Effector CD4-positive, alpha-beta T cell (primary cell): ENCODE results near the gene C1orf52.

Experiments used
- DNase-seq: peaks from one replicate; pipeline ENCODE4 v3.0.0-alpha.2; 2020
- total RNA-seq: gene quantifications from one replicate; lab custom pipeline; 2026; lab: John Stamatoyannopoulos, UW

Gene C1orf52
- total RNA-seq = 51.2 reads per million, percentile 69 among the genes with 10 or more reads in this experiment

DNA sequence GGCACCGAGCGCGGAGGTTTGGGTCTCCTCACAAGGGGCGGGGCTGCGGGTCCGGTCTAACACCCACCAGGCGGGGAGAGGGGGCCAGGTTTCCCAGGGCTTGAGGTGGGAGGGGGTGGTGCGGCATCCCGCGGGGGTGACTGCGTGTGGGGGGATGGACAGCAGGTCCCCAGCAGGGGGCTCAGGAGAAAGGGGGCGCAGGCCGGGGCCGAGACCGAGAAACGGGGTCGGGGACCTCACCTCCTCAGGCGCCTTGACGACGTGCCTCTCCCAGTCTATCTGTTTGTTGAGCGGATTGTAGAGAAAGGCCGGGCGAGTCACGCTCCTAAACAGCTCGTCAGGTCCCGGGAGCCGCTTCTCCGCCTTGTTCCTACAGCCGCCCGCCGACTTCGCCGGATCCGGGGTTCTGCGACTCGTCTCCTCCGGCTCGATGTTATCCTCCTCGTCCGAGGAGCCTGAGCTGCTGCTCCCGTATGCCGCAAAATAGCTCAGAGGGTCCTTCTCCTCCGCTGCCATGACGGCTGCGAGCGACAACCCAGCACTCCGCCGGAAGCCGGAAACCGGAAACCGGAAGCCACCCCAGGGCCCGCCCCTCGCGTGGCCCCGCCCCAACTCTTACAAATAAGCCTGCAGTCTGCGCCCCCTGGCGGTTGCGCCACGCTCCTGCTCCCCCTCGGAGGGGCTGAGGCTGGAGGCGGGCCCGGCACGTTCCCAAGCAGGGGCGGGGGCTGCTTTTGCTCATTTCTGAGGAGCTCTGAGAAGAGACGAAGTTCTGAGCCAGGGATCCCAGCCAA is at the start of gene C1orf52:
Gene C1orf52, minus strand, starts transcription at position 545 of the 794 bp plus-strand sequence. Its CDS starts 29 bp downstream, at position 516.
- peak; percentile 96 for DNase-seq

- no peak for DNase-seq
Observed at GRCh38 chr1:85308833-85309350, 49.4 kb upstream of the C1orf52 start.

DNA sequence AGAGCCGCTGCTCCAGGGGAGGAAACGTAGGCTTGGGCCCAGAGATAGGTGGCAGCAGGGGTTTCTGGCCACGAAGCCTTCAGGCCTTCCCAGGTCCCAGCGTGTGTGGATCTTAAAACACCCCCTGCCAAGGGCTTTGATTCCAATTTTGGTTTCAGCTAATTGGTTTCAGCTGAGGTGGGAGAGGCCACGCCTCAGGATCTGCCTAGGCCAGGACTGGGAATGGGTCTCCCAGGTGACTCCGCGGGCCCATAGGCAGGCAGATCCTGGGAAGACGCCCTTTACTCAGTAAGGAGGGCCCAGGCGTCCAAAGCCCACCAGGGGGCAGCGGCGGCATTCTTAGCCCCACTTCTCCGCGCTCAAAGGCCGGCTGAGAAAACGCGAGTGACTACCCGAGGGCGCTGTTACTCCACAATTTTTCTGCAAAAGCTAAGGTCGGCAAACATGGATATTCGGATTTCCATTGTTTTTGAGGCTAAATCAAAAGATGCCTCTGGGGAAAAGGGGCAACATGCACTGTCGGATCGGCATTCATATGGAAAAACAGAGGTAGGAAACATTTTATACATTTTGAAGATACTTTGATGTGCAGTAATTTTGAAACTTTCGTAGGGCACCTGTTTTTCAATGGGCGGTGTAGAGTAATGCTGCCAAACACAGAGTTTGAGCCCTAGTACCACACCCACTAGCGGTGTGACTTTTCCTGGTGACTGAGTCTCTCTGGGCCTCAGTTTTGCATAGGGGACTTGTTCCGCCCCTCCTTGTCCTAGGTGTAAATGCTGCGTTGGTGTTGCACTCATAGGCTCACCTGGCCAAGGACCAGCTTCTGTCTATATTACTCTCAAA is 48.7 kb upstream of the C1orf52 start:
- peak; percentile 37 for DNase-seq

GRCh38 chr1:85306236-85306635 is 46.8 kb upstream of the C1orf52 start:
- no peak for DNase-seq

DNA sequence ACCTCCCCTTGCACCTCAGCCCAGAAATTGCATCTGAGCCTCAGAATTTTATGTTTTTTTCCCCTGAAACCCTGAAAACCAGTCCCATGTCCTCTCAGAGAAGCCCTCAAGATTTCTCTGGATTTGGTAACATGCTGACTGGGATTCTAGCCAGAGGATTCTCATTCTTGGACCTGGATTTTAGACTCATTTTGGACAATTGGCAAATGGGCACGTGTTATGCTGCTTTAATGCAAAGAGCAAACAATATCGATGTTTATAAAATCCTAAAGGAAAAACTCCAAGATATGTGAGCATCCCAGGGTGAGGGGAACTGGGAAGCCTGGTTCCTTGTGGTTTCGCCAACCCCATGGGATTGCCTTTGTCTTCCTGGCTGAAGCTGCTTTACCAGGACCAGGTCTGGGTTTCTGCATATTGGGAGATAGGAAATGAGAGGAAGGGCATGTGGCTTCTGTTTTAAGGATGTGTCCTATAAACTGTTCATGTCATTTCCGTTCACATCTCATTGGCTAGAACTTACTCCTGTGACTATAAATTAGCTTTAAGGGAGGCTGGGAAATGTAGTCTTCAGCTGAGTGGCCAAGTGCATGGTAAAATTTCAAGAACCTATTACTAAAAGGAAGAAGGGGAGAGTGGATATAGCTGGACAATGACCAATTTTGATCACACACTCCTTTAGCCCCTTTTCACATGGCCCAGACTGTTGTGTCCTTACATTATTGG is 44.1 kb upstream of the C1orf52 start:
- no peak for DNase-seq

GRCh38 chr1:85300140-85300539 is 40.7 kb upstream of the C1orf52 start:
- no peak for DNase-seq

DNA sequence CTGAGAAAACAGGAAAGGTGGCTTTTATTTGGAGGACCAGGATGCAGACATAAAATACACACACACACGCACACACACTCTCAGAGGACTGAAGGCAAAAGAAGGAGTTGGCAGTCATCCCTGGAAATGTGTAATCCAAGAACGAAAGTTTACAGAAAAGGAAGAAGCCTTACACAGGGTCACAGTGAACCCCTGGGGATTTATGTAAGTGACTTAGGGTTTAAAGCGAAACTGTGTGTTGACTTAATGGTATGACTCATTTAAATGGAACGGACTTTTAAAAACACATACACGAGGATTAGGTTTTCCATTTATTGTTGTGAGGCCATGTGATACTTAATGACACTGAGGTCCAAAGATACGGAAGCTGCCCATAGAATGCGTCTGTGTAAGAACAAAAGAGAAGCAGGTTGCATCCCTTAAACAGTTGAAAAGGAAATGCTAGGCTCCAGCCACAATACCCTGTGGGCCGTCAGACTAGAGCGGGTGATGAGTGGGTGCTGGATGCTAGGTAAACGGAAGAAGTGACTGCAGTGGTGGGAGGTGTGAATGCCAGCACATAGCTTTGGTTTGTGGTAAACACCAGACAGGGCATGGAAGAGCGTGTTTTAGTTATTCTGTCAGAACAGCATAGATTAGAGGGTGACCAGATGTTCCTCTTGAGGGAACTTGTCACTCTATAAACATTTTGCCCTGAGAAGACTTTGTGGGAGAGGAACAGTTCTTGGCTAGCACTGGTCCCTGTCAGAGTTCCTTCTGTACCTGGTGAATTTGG is 38.6 kb upstream of the C1orf52 start:
- peak; percentile 35 for DNase-seq

DNA sequence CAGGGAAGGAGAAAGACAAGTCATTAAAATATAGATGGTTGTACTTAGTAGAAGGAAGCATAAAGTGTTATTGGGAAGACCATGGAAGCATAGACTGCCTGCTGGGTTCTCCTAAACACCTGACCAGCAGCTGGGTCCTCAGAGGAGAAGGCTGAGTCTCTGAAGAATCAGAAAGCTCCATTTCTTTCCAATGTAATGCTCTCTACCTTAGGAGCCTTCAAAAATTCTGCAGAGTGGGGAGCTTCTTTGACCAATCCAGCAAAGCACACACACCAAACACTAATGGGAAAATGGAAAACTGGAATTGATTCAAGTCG is 38.0 kb upstream of the C1orf52 start:
- DNase-seq = no peak

DNA sequence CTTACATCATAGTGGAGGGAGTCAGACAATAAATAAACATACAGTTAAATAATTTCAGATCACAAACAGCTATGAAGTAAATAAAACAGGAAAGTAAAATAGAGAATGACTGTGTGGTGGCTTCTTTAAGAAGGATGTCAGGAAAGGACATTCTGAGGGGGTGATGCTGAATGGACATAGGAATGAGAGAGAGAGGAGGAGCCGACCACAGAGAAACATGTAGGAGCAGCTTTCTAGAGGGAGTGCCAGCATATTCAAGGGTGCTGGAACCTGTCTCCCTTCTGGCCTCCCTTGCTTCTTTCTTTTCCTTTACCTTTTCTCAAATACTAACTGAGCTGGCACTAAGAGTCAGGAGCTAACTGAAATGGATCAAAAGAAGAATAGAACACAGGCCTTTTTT is 37.5 kb upstream of the C1orf52 start:
- DNase-seq = no peak

DNA sequence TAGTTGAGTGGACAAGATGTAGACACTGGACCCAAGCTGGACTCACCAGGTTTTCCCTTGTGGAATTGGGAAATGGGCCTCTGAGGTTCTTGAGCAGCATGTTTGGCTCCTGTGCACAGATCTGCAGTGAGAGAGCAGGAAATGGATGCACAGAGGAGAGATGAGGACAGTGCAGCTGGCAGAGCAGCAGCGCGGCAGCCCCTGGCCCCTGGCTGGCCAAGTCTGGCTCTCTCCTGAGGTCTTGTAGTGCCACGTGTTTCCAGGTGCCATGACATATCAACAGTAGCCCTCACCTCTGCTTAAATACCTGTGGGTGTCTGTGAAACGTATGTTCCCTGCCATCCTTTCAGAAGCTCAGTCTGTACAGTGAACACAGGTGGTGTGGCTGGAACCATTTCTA is 36.2 kb upstream of the C1orf52 start:
- no peak for DNase-seq

- no peak for DNase-seq
Observed at GRCh38 chr1:85295006-85295431, 35.6 kb upstream of the C1orf52 start.

- DNase-seq = no peak
Observed at GRCh38 chr1:85290826-85291225, 31.4 kb upstream of the C1orf52 start.

GRCh38 chr1:85289848-85290335 is 30.4 kb upstream of the C1orf52 start:
- DNase-seq = no peak

GRCh38 chr1:85289207-85289847 is 29.9 kb upstream of the C1orf52 start:
- no peak for DNase-seq

DNA sequence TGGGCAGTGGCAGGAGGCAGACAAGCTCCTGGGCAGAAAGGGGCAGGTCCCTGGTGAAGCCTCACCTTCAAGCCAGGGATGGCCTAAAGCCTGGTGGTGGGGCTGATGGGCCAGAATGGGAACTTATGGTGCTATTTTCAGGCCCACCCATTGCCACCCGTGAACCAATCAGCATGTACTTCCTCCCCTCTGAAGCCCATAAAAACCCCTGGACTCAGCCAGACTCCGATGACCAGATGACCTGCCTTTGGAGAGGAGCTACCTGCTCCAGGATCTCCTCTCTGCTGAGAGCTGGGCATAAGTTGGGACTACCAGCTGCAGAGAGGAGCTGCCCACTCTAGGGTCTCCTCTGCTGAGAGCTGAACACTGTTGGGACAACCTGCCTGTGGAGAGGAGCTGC is 24.7 kb upstream of the C1orf52 start:
- DNase-seq = no peak

GRCh38 chr1:85283475-85284199 is 24.2 kb upstream of the C1orf52 start:
- DNase-seq = no peak

GRCh38 chr1:85282424-85282823 is 23.0 kb upstream of the C1orf52 start:
- DNase-seq = no peak

DNA sequence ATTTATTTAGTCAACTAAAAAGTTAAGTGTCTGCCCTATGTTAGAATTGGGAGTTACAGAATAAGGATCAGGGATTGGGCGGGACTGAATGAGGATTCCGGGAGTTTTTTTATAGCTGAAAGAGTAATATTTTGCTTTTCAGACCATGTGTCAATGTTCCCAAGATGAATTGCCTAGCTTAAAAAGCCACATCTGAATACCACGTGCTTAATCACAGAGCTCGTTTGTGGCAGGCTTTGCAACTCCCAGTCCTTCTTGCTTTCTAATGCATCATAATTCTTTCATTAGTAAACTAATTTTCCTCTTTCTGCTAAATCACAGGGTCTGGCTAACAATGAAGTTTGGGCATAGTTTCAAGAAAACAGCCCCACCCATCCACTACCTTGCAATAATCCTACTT is 21.2 kb upstream of the C1orf52 start:
- no peak for DNase-seq

DNA sequence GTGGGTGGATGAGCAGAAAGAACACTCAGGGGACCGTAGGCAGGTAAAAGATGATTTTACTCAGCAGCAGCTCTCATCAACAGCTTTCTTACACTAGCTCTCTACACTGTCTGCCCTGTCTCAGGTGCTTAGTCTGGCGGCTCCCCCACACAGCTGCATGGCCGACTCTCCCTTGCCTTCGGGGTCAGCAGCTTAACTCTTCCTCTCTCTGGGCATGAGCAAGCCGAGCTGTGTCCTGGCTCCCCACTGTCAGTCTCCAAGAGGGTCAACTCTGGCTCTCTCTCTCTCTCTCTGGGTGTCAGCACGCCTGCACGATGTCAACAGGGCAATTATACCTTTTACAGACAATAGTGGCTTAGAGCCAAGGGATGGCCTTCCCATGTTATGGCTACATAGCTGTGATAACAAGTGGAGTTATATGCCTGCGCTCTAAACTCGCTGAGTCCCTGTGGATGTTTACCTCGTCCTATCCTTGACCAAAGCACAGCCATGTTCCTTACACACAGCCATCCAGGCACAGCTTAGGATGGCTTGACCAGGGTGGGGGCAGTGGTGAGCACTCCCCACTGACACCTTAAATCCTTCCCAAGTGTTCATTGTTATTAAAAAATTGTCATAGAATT is 20.1 kb upstream of the C1orf52 start:
- no peak for DNase-seq

- no peak for DNase-seq
Observed at GRCh38 chr1:85278853-85279314, 19.4 kb upstream of the C1orf52 start.
